Adrenal gland (tissue), 5 donors: ENCODE results near the gene TNRC6C.

Experiments used
- CTCF ChIP-seq, 6 experiments: fragments of 450-650 bp in 4 of 6; fragments of 200-600 bp in 2 of 6; sonication (generic) in 1 of 6; IDR thresholded peaks; 1 replicate in 5 of 6; 2 replicates in 1 of 6; pipeline versions ENCODE4 v1.5.1 to v1.8.0; 2016 to 2021; ENCODE audit warnings: antibody characterized with exemption in 6 of 6, mild to moderate bottlenecking in 2 of 6, moderate library complexity in 1 of 6
- POLR2A ChIP-seq, 2 donors: fragments of 450-650 bp; IDR thresholded peaks; one replicate each; pipeline ENCODE4 v1.6.1; 2017; ENCODE audit warnings: antibody characterized with exemption in 2 of 2, mild to moderate bottlenecking in 2 of 2, moderate library complexity in 1 of 2
- donor health status: DM: no; HTN: no; CAD: no.

- no peak for TF ChIP-seq CTCF (IDR thresholded peaks at IDR 0.05)
- TF ChIP-seq POLR2A (IDR thresholded peaks at IDR 0.05): no peak
These were observed 34.6 kb upstream of the TNRC6C start for GRCh38 chr17:77923776-77924513.
